HEK293 (cell line): ENCODE measurements around the gene CDKAL1.

Source experiments
- CTCF ChIA-PET: fragments of 350-600 bp; formaldehyde crosslinking; extraction: SDS; loops from one replicate; lab custom pipeline; 2021; ENCODE audit warnings: antibody characterized with exemption; lab: Yijun Ruan, JAX
- POLR2A ChIA-PET: fragments of 300-600 bp; formaldehyde crosslinking; extraction: SDS; loops from one replicate; lab custom pipeline; 2020; ENCODE audit warnings: antibody characterized with exemption, inconsistent platforms; lab: Yijun Ruan, JAX
- H3K27ac ChIP-seq: fragments of 200-500 bp; sonication (Bioruptor generic); 2 replicates; pipeline ENCODE4 v1.5.1; 2014; ENCODE audit warnings: low read depth, low read length, control low read depth, inconsistent platforms; ENCODE audit errors: extremely low read depth
- H3K36me3 ChIP-seq, 2 experiments: fragments of 200-500 bp in 1 of 2; sonication (Bioruptor generic) in 1 of 2; 1 replicate in 1 of 2; 2 replicates in 1 of 2; pipeline ENCODE4 v1.5.1; 2014 to 2017; ENCODE audit warnings: inconsistent platforms in 2 of 2, low read length in 2 of 2; ENCODE audit not compliant: control insufficient read depth in 2 of 2, insufficient read depth in 1 of 2
- H3K4me1 ChIP-seq: fragments of 200-500 bp; sonication (Bioruptor generic); 2 replicates; pipeline ENCODE4 v1.5.1; 2014; ENCODE audit warnings: mild to moderate bottlenecking, low read length, inconsistent platforms; ENCODE audit not compliant: control insufficient read depth, insufficient read depth
- H3K4me3 ChIP-seq: 2 replicates; pipeline ENCODE4 v1.5.1; 2011; ENCODE audit warnings: low read depth, mild to moderate bottlenecking, control low read depth, low read length, moderate library complexity
- H3K9me3 ChIP-seq: fragments of 200-500 bp; sonication (Bioruptor generic); 2 replicates; pipeline ENCODE4 v1.5.1; 2014; ENCODE audit warnings: low read depth, low read length, inconsistent platforms; ENCODE audit not compliant: control insufficient read depth, insufficient read depth
- FEZF1 ChIP-seq: fragments of 450-650 bp; formaldehyde crosslinking; IDR thresholded peaks from 2 replicates; pipeline ENCODE4 v1.5.1; 2016; ENCODE audit warnings: missing biosample characterization, missing genetic modification characterization
- GLI4 ChIP-seq: fragments of 450-650 bp; formaldehyde crosslinking; IDR thresholded peaks from 2 replicates; pipeline ENCODE4 v1.5.1; 2016; ENCODE audit warnings: missing biosample characterization, missing genetic modification characterization
- GLIS1 ChIP-seq: fragments of 450-650 bp; formaldehyde crosslinking; IDR thresholded peaks from 2 replicates; pipeline ENCODE4 v1.5.1; 2016; ENCODE audit warnings: missing biosample characterization, missing genetic modification characterization
- MZF1 ChIP-seq: fragments of 450-650 bp; formaldehyde crosslinking; IDR thresholded peaks from 2 replicates; pipeline ENCODE4 v1.5.1; 2017; ENCODE audit warnings: missing biosample characterization, missing genetic modification characterization, borderline replicate concordance
- RBAK ChIP-seq: fragments of 450-650 bp; formaldehyde crosslinking; IDR thresholded peaks from 2 replicates; pipeline ENCODE4 v1.5.1; 2016; ENCODE audit warnings: missing biosample characterization, missing genetic modification characterization
- REPIN1 ChIP-seq: fragments of 450-650 bp; formaldehyde crosslinking; IDR thresholded peaks from 2 replicates; pipeline ENCODE4 v1.5.1; 2017; ENCODE audit warnings: missing biosample characterization, missing genetic modification characterization, low read depth
- ZBTB48 ChIP-seq: fragments of 450-650 bp; formaldehyde crosslinking; IDR thresholded peaks from 2 replicates; pipeline ENCODE4 v1.5.1; 2016; ENCODE audit warnings: missing biosample characterization, missing genetic modification characterization
- ZNF2 ChIP-seq: fragments of 450-650 bp; formaldehyde crosslinking; IDR thresholded peaks from 2 replicates; pipeline ENCODE4 v1.5.1; 2016; ENCODE audit warnings: missing biosample characterization, missing genetic modification characterization
- ZNF239 ChIP-seq: fragments of 450-650 bp; formaldehyde crosslinking; IDR thresholded peaks from 2 replicates; pipeline ENCODE4 v1.5.1; 2016; ENCODE audit warnings: missing biosample characterization, missing genetic modification characterization
- ZNF549 ChIP-seq: fragments of 450-650 bp; IDR thresholded peaks from 2 replicates; pipeline ENCODE4 v1.5.1; 2018; ENCODE audit warnings: missing biosample characterization, missing genetic modification characterization, mild to moderate bottlenecking, inconsistent platforms, moderate library complexity
- ZNF571 ChIP-seq: fragments of 450-650 bp; formaldehyde crosslinking; IDR thresholded peaks from 2 replicates; pipeline ENCODE4 v1.5.0; 2017; ENCODE audit warnings: missing biosample characterization, missing genetic modification characterization
- ZNF596 ChIP-seq: fragments of 450-650 bp; IDR thresholded peaks from 2 replicates; pipeline ENCODE4 v1.5.0; 2018; ENCODE audit warnings: missing biosample characterization, mild to moderate bottlenecking, missing genetic modification characterization, moderate library complexity
- ZNF610 ChIP-seq: fragments of 450-650 bp; formaldehyde crosslinking; IDR thresholded peaks from 2 replicates; pipeline ENCODE4 v1.5.1; 2016; ENCODE audit warnings: missing biosample characterization, missing genetic modification characterization, borderline replicate concordance
- TF ChIP-seq, protein P1 (sequence below): fragments of 450-650 bp; formaldehyde crosslinking; IDR thresholded peaks from 2 replicates; pipeline ENCODE4 v1.5.1; 2016; ENCODE audit warnings: missing biosample characterization, missing genetic modification characterization, borderline replicate concordance
- TF ChIP-seq, protein P2 (sequence below): fragments of 450-650 bp; formaldehyde crosslinking; IDR thresholded peaks from 2 replicates; pipeline ENCODE4 v1.5.0; 2017; ENCODE audit warnings: missing biosample characterization, missing genetic modification characterization, borderline replicate concordance
- TF ChIP-seq, protein P3 (sequence below): fragments of 450-650 bp; formaldehyde crosslinking; IDR thresholded peaks from 2 replicates; pipeline ENCODE4 v1.5.1; 2016; ENCODE audit warnings: missing biosample characterization, missing genetic modification characterization
- TF ChIP-seq, protein P4 (sequence below): fragments of 450-650 bp; formaldehyde crosslinking; IDR thresholded peaks from 2 replicates; pipeline ENCODE4 v1.5.1; 2017; ENCODE audit warnings: missing biosample characterization, mild to moderate bottlenecking, missing genetic modification characterization, moderate library complexity
- TF ChIP-seq, protein P5 (sequence below): fragments of 450-650 bp; formaldehyde crosslinking; IDR thresholded peaks from 2 replicates; pipeline ENCODE4 v1.5.1; 2016; ENCODE audit warnings: missing biosample characterization, missing genetic modification characterization

The CDKAL1 gene

DNA sequence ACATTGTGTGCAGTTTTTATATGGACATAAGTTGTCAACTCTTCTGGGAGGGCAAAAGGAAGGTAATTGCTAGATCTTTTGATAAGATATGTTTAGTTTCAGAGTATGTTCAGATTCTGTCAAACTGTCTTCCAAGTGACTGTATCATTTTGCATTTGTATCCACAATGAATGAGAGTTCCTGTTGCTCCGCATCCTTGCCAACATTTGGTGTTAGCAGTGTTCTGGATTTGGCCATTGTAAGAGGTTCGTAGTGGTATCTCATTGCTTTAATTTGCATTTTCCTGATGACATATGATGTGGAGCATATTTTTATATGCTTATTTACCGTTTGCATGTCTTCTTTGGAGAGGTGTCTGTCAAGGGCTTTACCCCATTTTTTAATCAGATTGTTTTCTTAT is 150.2 kb downstream of the CDKAL1 start:
- Histone ChIP-seq H3K36me3 (no peaks in the 10 kb centered on the region), H3K4me3 (no peak overlapping the region), H3K4me1 (peaks cover 10% of the 10 kb centered on the region), H3K9me3 (no peaks in the 10 kb centered on the region), H3K27ac (no peak overlapping the region)
- TF ChIP-seq RBAK (tag by site-specific recombination) (no peak), ZNF596 (tag by site-specific recombination) (no peak), ZNF2 (tag by site-specific recombination) (no peak), GLI4 (tag by site-specific recombination) (no peak), GLIS1 (tag by site-specific recombination) (no peak), ZNF571 (no peak), ZNF239 (tag by site-specific recombination) (no peak), ZBTB48 (tag by site-specific recombination) (no peak), FEZF1 (tag by site-specific recombination) (no peak)
- TF ChIP-seq, protein P1, sequence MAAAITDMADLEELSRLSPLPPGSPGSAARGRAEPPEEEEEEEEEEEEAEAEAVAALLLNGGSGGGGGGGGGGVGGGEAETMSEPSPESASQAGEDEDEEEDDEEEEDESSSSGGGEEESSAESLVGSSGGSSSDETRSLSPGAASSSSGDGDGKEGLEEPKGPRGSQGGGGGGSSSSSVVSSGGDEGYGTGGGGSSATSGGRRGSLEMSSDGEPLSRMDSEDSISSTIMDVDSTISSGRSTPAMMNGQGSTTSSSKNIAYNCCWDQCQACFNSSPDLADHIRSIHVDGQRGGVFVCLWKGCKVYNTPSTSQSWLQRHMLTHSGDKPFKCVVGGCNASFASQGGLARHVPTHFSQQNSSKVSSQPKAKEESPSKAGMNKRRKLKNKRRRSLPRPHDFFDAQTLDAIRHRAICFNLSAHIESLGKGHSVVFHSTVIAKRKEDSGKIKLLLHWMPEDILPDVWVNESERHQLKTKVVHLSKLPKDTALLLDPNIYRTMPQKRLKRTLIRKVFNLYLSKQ (tag by site-specific recombination) = no peak
- TF ChIP-seq, protein P2, sequence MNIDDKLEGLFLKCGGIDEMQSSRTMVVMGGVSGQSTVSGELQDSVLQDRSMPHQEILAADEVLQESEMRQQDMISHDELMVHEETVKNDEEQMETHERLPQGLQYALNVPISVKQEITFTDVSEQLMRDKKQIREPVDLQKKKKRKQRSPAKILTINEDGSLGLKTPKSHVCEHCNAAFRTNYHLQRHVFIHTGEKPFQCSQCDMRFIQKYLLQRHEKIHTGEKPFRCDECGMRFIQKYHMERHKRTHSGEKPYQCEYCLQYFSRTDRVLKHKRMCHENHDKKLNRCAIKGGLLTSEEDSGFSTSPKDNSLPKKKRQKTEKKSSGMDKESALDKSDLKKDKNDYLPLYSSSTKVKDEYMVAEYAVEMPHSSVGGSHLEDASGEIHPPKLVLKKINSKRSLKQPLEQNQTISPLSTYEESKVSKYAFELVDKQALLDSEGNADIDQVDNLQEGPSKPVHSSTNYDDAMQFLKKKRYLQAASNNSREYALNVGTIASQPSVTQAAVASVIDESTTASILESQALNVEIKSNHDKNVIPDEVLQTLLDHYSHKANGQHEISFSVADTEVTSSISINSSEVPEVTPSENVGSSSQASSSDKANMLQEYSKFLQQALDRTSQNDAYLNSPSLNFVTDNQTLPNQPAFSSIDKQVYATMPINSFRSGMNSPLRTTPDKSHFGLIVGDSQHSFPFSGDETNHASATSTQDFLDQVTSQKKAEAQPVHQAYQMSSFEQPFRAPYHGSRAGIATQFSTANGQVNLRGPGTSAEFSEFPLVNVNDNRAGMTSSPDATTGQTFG = no peak
- TF ChIP-seq, protein P3, sequence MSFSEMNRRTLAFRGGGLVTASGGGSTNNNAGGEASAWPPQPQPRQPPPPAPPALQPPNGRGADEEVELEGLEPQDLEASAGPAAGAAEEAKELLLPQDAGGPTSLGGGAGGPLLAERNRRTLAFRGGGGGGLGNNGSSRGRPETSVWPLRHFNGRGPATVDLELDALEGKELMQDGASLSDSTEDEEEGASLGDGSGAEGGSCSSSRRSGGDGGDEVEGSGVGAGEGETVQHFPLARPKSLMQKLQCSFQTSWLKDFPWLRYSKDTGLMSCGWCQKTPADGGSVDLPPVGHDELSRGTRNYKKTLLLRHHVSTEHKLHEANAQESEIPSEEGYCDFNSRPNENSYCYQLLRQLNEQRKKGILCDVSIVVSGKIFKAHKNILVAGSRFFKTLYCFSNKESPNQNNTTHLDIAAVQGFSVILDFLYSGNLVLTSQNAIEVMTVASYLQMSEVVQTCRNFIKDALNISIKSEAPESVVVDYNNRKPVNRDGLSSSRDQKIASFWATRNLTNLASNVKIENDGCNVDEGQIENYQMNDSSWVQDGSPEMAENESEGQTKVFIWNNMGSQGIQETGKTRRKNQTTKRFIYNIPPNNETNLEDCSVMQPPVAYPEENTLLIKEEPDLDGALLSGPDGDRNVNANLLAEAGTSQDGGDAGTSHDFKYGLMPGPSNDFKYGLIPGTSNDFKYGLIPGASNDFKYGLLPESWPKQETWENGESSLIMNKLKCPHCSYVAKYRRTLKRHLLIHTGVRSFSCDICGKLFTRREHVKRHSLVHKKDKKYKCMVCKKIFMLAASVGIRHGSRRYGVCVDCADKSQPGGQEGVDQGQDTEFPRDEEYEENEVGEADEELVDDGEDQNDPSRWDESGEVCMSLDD = no peak
- TF ChIP-seq, protein P4, sequence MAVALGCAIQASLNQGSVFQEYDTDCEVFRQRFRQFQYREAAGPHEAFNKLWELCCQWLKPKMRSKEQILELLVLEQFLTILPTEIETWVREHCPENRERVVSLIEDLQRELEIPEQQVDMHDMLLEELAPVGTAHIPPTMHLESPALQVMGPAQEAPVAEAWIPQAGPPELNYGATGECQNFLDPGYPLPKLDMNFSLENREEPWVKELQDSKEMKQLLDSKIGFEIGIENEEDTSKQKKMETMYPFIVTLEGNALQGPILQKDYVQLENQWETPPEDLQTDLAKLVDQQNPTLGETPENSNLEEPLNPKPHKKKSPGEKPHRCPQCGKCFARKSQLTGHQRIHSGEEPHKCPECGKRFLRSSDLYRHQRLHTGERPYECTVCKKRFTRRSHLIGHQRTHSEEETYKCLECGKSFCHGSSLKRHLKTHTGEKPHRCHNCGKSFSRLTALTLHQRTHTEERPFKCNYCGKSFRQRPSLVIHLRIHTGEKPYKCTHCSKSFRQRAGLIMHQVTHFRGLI = no peak
- CTCF ChIA-PET = no interaction called here
- POLR2A ChIA-PET = no interaction called here

DNA sequence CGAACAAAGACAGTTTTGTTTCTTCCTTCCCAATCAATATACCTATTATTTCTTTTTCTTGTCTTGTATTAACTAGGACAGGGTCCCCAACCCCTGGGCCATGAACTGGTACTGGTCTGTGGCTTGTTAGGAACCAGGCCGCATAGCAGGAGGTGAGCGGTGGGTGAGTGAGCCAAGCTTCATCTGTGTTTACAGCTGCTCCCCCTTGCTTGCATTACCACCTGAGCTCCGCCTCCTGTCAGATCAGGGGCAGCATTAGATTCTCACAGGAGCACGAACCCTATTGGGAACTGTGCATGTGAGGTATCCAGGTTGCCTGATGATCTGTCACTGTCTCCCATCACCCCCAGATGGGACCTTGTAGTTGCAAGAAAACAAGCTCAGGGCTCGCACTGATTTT is 151.9 kb downstream of the CDKAL1 start:
- no peak overlapping the region for H3K27ac ChIP-seq
- H3K9me3 ChIP-seq = no peaks in the 10 kb centered on the region
- H3K4me3 ChIP-seq = no peak overlapping the region
- peak; percentile 88; the same call in 1 of the 2 replicates for TF ChIP-seq MZF1
- TF ChIP-seq, protein P5, sequence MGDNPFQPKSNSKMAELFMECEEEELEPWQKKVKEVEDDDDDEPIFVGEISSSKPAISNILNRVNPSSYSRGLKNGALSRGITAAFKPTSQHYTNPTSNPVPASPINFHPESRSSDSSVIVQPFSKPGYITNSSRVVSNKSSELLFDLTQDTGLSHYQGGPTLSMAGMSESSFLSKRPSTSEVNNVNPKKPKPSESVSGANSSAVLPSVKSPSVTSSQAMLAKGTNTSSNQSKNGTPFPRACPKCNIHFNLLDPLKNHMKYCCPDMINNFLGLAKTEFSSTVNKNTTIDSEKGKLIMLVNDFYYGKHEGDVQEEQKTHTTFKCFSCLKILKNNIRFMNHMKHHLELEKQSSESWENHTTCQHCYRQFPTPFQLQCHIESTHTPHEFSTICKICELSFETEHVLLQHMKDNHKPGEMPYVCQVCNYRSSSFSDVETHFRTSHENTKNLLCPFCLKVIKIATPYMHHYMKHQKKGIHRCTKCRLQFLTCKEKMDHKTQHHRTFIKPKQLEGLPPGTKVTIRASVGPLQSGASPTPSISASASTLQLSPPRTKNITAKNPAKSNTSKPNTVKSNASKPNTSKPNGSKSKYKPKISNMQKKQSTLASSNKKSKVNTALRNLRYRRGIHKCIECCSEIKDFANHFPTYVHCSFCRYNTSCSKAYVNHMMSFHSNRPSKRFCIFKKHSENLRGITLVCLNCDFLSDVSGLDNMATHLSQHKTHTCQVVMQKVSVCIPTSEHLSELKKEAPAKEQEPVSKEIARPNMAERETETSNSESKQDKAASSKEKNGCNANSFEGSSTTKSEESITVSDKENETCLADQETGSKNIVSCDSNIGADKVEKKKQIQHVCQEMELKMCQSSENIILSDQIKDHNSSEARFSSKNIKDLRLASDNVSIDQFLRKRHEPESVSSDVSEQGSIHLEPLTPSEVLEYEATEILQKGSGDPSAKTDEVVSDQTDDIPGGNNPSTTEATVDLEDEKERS = no peak
- TF ChIP-seq ZNF610 (tag by site-specific recombination) = peak; percentile 98
- TF ChIP-seq REPIN1 (tag by site-specific recombination) = no peak
- TF ChIP-seq GLIS1 (tag by site-specific recombination) = peak; percentile 23; the same call in 1 of the 2 replicates
- TF ChIP-seq ZNF549 (tag by site-specific recombination) = peak; percentile 85
- ChIA-PET CTCF (interaction anchor here (0.6 to 1.1 kb wide), 2 partner anchors 9 to 20 kb away, joined by 3 read pairs; no protein-coding TSS in a partner anchor), POLR2A (no interaction called here)
- peaks cover 10% of the 10 kb centered on the region for H3K4me1 ChIP-seq
- no peaks in the 10 kb centered on the region for H3K36me3 ChIP-seq
